Hepatocyte (in vitro differentiated cells): ENCODE data around the gene TMF1.

Experiments used
- CTCF ChIP-seq: fragments of 200-600 bp; sonication (generic); IDR thresholded peaks from 2 replicates; pipeline ENCODE4 v1.5.1; 2016; ENCODE audit warnings: antibody characterized with exemption, mild to moderate bottlenecking; ENCODE audit not compliant: poor library complexity
- EZH2 ChIP-seq: fragments of 200-600 bp; sonication (generic); IDR thresholded peaks from 2 replicates; pipeline ENCODE4 v1.6.1; 2016; ENCODE audit warnings: antibody characterized with exemption, mild to moderate bottlenecking, borderline replicate concordance
- EZH2phosphoT487 ChIP-seq: fragments of 200-600 bp; sonication (generic); IDR thresholded peaks from one replicate; pipeline ENCODE4 v1.6.1; 2018; ENCODE audit warnings: antibody characterized with exemption, mild to moderate bottlenecking, low read depth, moderate library complexity; ENCODE audit not compliant: unreplicated experiment, severe bottlenecking

- no peak for TF ChIP-seq CTCF
- TF ChIP-seq EZH2: no peak
- TF ChIP-seq EZH2phosphoT487: no peak
Measured at GRCh38 chr3:68999158-68999557, 53.0 kb downstream of the TMF1 start.
